GM13977 (cell line): ENCODE results near the gene CNTN5.

Experiments used
- DNase-seq: peaks from one replicate; pipeline ENCODE4 v3.0.0; 2012; ENCODE audit warnings: low spot score
- in situ Hi-C: fragments of 300-500 bp; cut with MboI; formaldehyde crosslinking; loops from one replicate; pipeline ENCODE4 v1.12.0; 2022; ENCODE audit warnings: low sequenced_read_pairs, low pct_unique_long_range_greater_than_20kb, mixed read lengths, inconsistent platforms; ENCODE audit not compliant: unreplicated experiment
- TF ChIP-seq, protein P1 (sequence below): IDR thresholded peaks from 2 replicates; pipeline ENCODE4 v1.5.1; 2012; ENCODE audit warnings: mild to moderate bottlenecking, control low read depth; ENCODE audit not compliant: insufficient read depth; ENCODE audit errors: extremely low read depth, missing control alignments

CNTN5 gene

DNA sequence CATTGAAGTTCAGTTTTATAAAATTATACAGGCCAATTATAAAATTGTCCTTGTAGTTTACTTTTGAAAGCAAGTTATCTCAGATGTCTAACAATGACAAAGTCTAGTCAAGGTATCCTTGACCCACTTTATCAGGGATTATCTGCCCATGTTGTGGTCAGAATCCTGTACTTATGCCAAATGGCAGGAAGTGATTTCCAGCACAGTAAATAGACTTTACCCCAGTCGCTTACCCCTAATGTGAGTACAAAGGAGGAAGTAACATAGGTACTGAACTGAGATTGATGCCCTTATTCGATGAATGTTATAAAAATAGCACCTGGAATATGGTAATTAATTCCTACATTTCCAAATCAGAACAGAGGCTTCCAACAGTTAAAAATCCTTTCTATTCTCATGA, 355.7 kb downstream of the CNTN5 start:
- DNase-seq, result no peak
- TF ChIP-seq, protein P1, sequence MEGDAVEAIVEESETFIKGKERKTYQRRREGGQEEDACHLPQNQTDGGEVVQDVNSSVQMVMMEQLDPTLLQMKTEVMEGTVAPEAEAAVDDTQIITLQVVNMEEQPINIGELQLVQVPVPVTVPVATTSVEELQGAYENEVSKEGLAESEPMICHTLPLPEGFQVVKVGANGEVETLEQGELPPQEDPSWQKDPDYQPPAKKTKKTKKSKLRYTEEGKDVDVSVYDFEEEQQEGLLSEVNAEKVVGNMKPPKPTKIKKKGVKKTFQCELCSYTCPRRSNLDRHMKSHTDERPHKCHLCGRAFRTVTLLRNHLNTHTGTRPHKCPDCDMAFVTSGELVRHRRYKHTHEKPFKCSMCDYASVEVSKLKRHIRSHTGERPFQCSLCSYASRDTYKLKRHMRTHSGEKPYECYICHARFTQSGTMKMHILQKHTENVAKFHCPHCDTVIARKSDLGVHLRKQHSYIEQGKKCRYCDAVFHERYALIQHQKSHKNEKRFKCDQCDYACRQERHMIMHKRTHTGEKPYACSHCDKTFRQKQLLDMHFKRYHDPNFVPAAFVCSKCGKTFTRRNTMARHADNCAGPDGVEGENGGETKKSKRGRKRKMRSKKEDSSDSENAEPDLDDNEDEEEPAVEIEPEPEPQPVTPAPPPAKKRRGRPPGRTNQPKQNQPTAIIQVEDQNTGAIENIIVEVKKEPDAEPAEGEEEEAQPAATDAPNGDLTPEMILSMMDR, result no peak
- in situ Hi-C loops, result no loop called here

DNA sequence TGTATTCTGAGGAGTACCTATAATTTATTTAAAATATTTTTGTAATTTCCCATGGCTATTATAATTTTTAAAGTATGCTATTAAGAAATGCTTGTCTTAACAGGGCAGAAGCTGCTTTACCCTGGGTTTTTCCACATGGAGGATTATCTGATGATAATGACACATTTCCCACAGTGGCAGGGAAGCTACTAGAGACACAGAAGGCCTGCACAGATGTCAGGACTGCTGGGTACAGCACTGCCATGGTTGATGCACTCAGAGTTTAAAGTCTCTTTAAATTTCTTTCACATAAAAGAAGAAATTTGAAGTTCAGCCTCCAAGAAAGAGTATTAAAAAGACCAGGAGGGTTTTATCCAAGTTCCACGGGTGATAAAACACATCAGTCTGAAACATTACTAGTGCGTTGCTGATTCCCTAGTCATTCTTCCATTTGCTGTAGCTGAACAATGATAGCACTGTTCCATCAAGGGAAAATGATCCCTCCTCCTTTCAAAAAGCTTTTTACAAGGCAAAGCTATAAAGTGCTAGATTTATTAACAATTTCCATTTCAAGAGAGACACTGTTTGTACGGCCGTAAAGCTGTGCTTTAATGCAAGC, 363.0 kb downstream of the CNTN5 start:
- TF ChIP-seq, protein P1, result no peak
- no peak for DNase-seq
- in situ Hi-C loops, result no loop called here

DNA sequence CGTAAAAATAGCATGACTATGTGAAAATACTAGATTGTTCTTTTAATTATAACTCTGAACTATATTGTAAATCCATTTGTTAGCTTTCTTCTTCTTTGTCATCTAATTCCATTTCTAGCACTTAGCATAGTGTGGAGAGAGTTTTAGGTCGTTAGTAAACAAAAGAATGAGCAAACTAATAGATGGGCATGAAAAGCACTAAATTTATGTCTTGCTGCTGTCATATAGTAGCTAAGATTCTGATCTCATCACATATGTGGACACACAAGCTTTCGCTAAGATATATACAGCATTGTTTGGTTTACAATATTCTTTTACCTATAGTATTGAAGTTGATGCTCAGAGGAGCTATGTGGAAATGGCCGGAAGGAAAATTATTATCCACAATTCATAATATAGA, 370.5 kb downstream of the CNTN5 start:
- in situ Hi-C loops, result no loop called here
- no peak for DNase-seq
- TF ChIP-seq, protein P1, result no peak

DNA sequence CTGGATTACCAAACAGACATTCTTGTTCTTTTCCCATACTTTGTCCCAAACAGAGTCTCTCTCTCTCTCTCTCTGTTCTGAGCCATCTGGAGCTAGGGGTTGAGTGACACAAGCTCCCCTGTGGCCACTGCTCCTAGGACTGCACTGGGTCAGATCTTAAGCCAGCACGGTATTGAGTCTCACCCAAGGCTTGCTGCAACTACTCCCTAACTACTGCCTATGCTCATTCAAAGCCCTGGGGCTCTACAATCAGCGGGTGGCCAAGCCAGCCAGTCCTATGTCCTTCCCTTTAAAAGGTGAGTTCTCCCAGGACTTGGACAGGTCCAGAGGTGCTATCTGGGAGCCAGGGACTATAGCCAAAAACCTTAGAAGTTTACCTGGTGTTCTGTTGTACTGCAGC, 385.6 kb downstream of the CNTN5 start:
- DNase-seq, result no peak
- in situ Hi-C loops, result no loop called here
- TF ChIP-seq, protein P1, result no peak

DNA sequence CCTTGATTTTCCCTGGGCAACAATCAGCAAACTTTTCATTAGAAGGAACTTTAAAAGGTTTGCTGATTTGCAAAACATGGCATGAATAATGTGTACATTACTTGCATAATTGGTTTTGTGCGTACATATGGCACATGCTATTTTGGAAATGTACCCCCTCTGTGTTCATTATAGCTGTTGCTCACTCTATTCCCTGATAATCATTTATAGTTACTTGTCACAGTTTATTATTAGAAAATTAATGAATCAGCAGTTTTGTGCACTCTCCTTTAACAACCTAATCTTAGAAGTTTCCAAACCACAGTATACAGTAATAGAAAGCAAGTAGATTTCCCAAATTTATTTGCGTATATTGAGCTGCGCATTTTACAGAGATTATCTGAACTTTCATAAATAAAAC, 389.9 kb downstream of the CNTN5 start:
- no peak for DNase-seq
- in situ Hi-C loops, result no loop called here
- TF ChIP-seq, protein P1, result no peak

DNA sequence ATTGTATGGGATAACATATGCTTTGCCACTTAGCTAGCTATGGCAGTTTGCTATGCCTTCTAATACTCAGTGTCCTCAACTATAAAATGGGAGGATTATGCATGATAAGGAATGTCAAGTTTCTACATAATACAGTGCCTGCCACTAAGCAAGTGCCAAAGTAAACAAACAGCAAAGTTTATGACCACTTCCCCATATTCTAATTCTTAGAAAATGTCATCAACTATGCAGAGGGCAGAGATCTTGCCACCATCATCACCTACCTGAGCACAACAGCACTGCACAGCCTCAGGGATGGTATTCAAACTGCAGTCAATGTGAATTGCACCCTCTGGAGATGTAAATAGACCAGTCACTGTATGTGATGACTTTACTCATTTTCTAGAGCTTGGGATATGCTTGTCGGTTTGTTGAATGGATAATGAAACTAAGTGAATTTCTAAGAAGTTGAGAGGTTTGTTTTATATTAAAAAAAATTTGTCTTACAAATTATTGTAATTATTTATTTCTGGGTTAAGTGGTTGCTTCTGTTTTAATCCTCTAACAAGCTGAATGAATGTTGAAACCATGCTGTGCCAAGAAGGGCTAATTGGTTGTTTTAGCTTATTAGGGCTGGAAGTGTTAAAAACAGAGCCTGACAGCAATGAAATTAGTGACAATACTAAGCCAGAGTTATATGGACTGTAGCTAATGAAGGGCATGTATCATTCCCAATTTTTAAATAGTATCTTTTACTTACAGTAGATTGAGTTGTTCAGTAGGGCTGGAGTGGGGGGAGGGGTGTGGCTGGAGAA, 398.4 kb downstream of the CNTN5 start:
- in situ Hi-C loops, result no loop called here
- TF ChIP-seq, protein P1, result no peak
- DNase-seq, result no peak
